ENCODE data around the gene BBS7. TPM values are rescaled to one million over a fixed set of nuclear protein-coding genes. Genes with fewer than 3 reads are reported as not detected.

Gene BBS7
- total RNA-seq, 1 donor from 2014 or later, result 26.4 TPM

GRCh38 chr4:121811122-121811521 lies 59.2 kb downstream of the BBS7 start:
- H3K9me3 Mint-ChIP-seq, result no peaks in the 10 kb centered on the region
- peaks cover 13% of the 10 kb centered on the region for H3K36me3 Mint-ChIP-seq (ENCODE audit: low read depth)
- no peak for TF ChIP-seq CTCF (conservative IDR thresholded peaks at IDR 0.05)

GRCh38 chr4:121806411-121806810 lies 63.9 kb downstream of the BBS7 start:
- DNase-seq (ENCODE audit: low read depth, low spot score), result no peak
- no peaks in the 10 kb centered on the region for H3K9me3 Mint-ChIP-seq
- no peak overlapping the region for H3K4me3 Mint-ChIP-seq
- peaks cover 16% of the 10 kb centered on the region for H3K4me1 Mint-ChIP-seq
- H3K27ac Mint-ChIP-seq (ENCODE audit: unreplicated experiment), result no peak overlapping the region
- H3K27me3 Mint-ChIP-seq (ENCODE audit: low read depth), result no peaks in the 10 kb centered on the region
- TF ChIP-seq CTCF (conservative IDR thresholded peaks at IDR 0.05), result no peak
- H3K36me3 Mint-ChIP-seq (ENCODE audit: low read depth), result peaks cover 16% of the 10 kb centered on the region

More at GRCh38 chr4:121811122-121811521, 59.2 kb downstream of the BBS7 start:
- Mint-ChIP-seq H3K27ac (ENCODE audit: unreplicated experiment) (no peak overlapping the region), H3K27me3 (ENCODE audit: low read depth) (no peaks in the 10 kb centered on the region), H3K4me3 (no peak overlapping the region), H3K4me1 (no peaks in the 10 kb centered on the region)
- no peak for DNase-seq (ENCODE audit: low read depth, low spot score)

- peak overlapping the region; percentile 99 for H3K27ac Mint-ChIP-seq (ENCODE audit: unreplicated experiment)
- peaks cover 11% of the 10 kb centered on the region for H3K36me3 Mint-ChIP-seq (ENCODE audit: low read depth)
- no peaks in the 10 kb centered on the region for H3K27me3 Mint-ChIP-seq (ENCODE audit: low read depth)
- no peaks in the 10 kb centered on the region for H3K9me3 Mint-ChIP-seq
- TF ChIP-seq CTCF (conservative IDR thresholded peaks at IDR 0.05), result no peak
- no peak for DNase-seq (ENCODE audit: low read depth, low spot score)
- H3K4me3 Mint-ChIP-seq, result peak overlapping the region; percentile 97
- peaks cover 32% of the 10 kb centered on the region for H3K4me1 Mint-ChIP-seq
Observed at GRCh38 chr4:121801715-121802075, 68.6 kb downstream of the BBS7 start.

GRCh38 chr4:121800961-121801714 lies 69.1 kb downstream of the BBS7 start, which contains the start of gene EXOSC9:
TSS of gene EXOSC9 (plus strand) at chr4:121801323. CDS start at chr4:121801425, 102 bp downstream.
- no peak for TF ChIP-seq CTCF (conservative IDR thresholded peaks at IDR 0.05)
- Mint-ChIP-seq H3K4me1 (peaks cover 35% of the 10 kb centered on the region), H3K27me3 (ENCODE audit: low read depth) (no peaks in the 10 kb centered on the region), H3K36me3 (ENCODE audit: low read depth) (peaks cover 6% of the 10 kb centered on the region), H3K4me3 (peak within 1 kb of the TSS; percentile 97), H3K9me3 (no peaks in the 10 kb centered on the region), H3K27ac (ENCODE audit: unreplicated experiment) (peak within 1 kb of the TSS; percentile 99)
- DNase-seq (ENCODE audit: low read depth, low spot score), result peak; percentile 96

DNA sequence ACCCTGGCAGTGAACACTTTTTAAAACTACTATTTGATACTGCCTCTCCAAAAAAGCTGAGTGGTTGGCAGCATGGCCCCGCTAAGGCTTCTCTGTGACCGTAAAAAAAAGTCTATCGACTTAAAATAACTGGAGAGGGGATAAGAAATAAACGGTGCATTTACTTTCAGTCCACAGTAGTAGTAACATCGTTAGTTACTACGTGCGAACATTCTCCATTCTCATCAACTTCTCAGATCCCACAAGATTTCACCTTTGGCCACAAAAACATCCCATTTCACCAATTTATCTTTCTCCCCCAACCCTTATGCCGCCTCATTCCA lies 69.7 kb downstream of the BBS7 start:
- Mint-ChIP-seq H3K9me3 (no peaks in the 10 kb centered on the region), H3K36me3 (ENCODE audit: low read depth) (peaks cover 6% of the 10 kb centered on the region)

More for the DNA sequence above, 69.7 kb downstream of the BBS7 start:
- no peak for TF ChIP-seq CTCF (conservative IDR thresholded peaks at IDR 0.05)
- H3K4me1 Mint-ChIP-seq, result peaks cover 39% of the 10 kb centered on the region
- H3K27ac Mint-ChIP-seq (ENCODE audit: unreplicated experiment), result peak overlapping the region; percentile 99
- no peak for DNase-seq (ENCODE audit: low read depth, low spot score)
- peak overlapping the region; percentile 97 for H3K4me3 Mint-ChIP-seq
- H3K27me3 Mint-ChIP-seq (ENCODE audit: low read depth), result no peaks in the 10 kb centered on the region
